Measurements from ENCODE around the gene DEFB125.

- no peak for TF ChIP-seq POLR2A (IDR thresholded peaks at IDR 0.05)
- TF ChIP-seq CTCF (IDR thresholded peaks at IDR 0.05), result no peak
Observed at GRCh38 chr20:60035-60918, 27.2 kb upstream of the DEFB125 start.
